GM19328 (cell line): ENCODE measurements around the gene CLEC18B.
"Not testable (repeated sequence)": the region's sequence is repeated elsewhere in the genome, so short reads cannot be mapped to it uniquely, and the experiment has no call there.

Source experiments
- ATAC-seq: cut with Tn5 transposase; IDR thresholded peaks from one replicate; pipeline ENCODE4 v1.9.1; 2021; ENCODE audit warnings: mild to moderate bottlenecking, moderate library complexity; ENCODE audit not compliant: unreplicated experiment

CLEC18B gene

GRCh38 chr16:74361646-74362610 is 59.4 kb downstream of the CLEC18B start:
- not testable (repeated sequence) for ATAC-seq
